OCI-LY3 (cell line): Measurements from ENCODE around the gene CYTH3.
"Not testable (repeated sequence)": the region's sequence is repeated elsewhere in the genome, so short reads cannot be mapped to it uniquely, and the experiment has no call there.

Experiments
- H2AFZ ChIP-seq: fragments of 200-600, 300-600 bp; shearing (Covaris generic); 2 replicates; pipeline ENCODE4 v1.6.0; 2014; ENCODE audit warnings: antibody characterized with exemption, low read depth, low read length
- H3K27ac ChIP-seq: fragments of 200-600, 300-600 bp; sonication (generic); 2 replicates; pipeline ENCODE4 v1.5.1; 2014; ENCODE audit warnings: mild to moderate bottlenecking, low read length, moderate library complexity, mixed read lengths
- H3K27me3 ChIP-seq: fragments of 200-600, 300-600 bp; sonication (generic); 2 replicates; pipeline ENCODE4 v1.6.1; 2014; ENCODE audit warnings: low read depth, low read length, mixed read lengths
- H3K36me3 ChIP-seq: fragments of 200-600, 300-600 bp; sonication (generic); replicated peaks from 2 replicates; pipeline ENCODE3; 2014; ENCODE audit warnings: low read depth, low read length, mixed read lengths
- H3K4me1 ChIP-seq: fragments of 300-600, 200-600 bp; sonication (generic); 2 replicates; pipeline ENCODE4 v1.6.1; 2014; ENCODE audit warnings: low read length, mixed read lengths
- H3K4me2 ChIP-seq: fragments of 200-600, 300-600 bp; sonication (generic); 2 replicates; pipeline ENCODE4 v1.6.1; 2014; ENCODE audit warnings: low read length, mixed read lengths
- H3K4me3 ChIP-seq: fragments of 300-600, 200-600 bp; sonication (generic); 2 replicates; pipeline ENCODE4 v1.5.1; 2014; ENCODE audit warnings: antibody characterized with exemption, mild to moderate bottlenecking, low read length, moderate library complexity
- H3K79me2 ChIP-seq: fragments of 300-600, 200-600 bp; shearing (Covaris generic); 2 replicates; pipeline ENCODE4 v1.6.1; 2014; ENCODE audit warnings: mild to moderate bottlenecking, low read length, mixed read lengths
- H3K9ac ChIP-seq: fragments of 300-600, 200-600 bp; shearing (Covaris generic); 2 replicates; pipeline ENCODE4 v1.6.0; 2014; ENCODE audit warnings: mild to moderate bottlenecking, low read length, moderate library complexity
- H3K9me3 ChIP-seq: fragments of 200-600, 300-600 bp; shearing (Covaris generic); 2 replicates; pipeline ENCODE4 v1.6.1; 2014; ENCODE audit warnings: low read length, mixed read lengths; ENCODE audit not compliant: insufficient read depth
- H4K20me1 ChIP-seq: fragments of 200-600, 300-600 bp; sonication (generic); 2 replicates; pipeline ENCODE4 v1.6.1; 2016; ENCODE audit warnings: low read length, mixed read lengths; ENCODE audit not compliant: insufficient read depth
- CTCF ChIP-seq: fragments of 200-600, 300-600 bp; sonication (generic); IDR thresholded peaks from 2 replicates; pipeline ENCODE4 v1.5.1; 2014; ENCODE audit warnings: antibody characterized with exemption, low read length, low read depth
- EZH2phosphoT487 ChIP-seq: fragments of 200-600 bp; shearing (Covaris generic); IDR thresholded peaks from 2 replicates; pipeline ENCODE4 v1.6.1; 2018; ENCODE audit warnings: antibody characterized with exemption, mixed run types, low read depth

The CYTH3 gene

DNA sequence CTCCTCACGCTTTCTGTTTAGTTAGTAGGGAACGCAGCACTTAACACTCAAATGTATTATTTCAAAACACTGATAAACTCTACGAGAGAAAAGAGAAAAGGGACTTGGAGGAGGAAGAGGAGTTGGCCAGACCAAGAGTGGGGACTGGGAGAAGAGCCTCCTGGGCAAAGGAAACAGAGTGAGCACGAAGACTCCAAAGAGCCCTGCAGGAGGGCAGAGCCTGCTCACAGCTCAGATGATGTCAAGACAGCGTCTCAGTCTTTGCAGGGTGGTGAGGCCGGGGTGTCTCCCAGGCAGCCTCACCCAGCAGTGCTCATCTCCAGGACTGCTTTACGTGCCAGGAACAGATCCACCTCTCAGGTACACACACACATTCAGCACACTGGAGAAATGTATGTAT is 41.2 kb downstream of the CYTH3 start:
- Histone ChIP-seq H3K9me3 (no peaks in the 10 kb centered on the region), H3K4me2 (no peak overlapping the region), H2AFZ (no peak overlapping the region), H3K79me2 (no peaks in the 10 kb centered on the region), H3K4me1 (peaks cover 4% of the 10 kb centered on the region; the same call in 1 of the 2 replicates), H4K20me1 (no peaks in the 10 kb centered on the region), H3K9ac (no peak overlapping the region), H3K27ac (no peak overlapping the region), H3K27me3 (peaks cover 14% of the 10 kb centered on the region; the same call in 1 of the 2 replicates), H3K4me3 (no peak overlapping the region), H3K36me3 (no peaks in the 10 kb centered on the region)
- TF ChIP-seq CTCF (no peak), EZH2phosphoT487 (no peak)

DNA sequence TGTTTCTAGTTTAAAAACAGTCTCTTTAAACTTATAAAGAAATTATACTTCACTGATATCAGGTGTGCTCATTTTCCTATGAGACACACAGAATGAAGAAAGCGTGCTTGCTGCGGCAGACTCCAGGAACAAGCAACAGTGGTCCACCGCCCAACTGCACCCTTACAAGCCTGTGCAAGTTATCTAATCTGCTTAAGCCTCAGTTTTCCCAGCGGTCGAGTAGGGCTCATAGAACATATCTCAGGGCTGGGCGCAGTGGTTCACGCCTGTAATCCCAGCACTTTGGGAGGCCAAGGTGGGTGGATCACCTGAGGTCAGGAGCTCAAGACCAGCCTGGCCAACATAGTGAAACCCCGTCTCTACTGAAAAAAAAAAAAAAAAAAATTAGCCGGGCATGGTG is 43.1 kb downstream of the CYTH3 start:
- H3K79me2 ChIP-seq, H4K20me1 ChIP-seq: not testable (repeated sequence)

GRCh38 chr7:6228361-6229229 is 43.8 kb downstream of the CYTH3 start:
- Histone ChIP-seq H3K9me3 (no peaks in the 10 kb centered on the region), H3K27me3 (peaks cover 14% of the 10 kb centered on the region; the same call in 1 of the 2 replicates), H3K9ac (no peak overlapping the region), H3K79me2 (no peaks in the 10 kb centered on the region), H3K27ac (no peak overlapping the region), H3K4me1 (peaks cover 4% of the 10 kb centered on the region; the same call in 1 of the 2 replicates), H2AFZ (no peak overlapping the region), H3K36me3 (no peaks in the 10 kb centered on the region), H4K20me1 (no peaks in the 10 kb centered on the region), H3K4me2 (peak overlapping the region; percentile 24; the same call in 1 of the 2 replicates), H3K4me3 (no peak overlapping the region)
- TF ChIP-seq EZH2phosphoT487 (no peak), CTCF (no peak)

More for the DNA sequence above, 43.1 kb downstream of the CYTH3 start:
- H3K4me2 ChIP-seq, H3K9ac ChIP-seq, H3K4me1 ChIP-seq, H3K4me3 ChIP-seq, H3K36me3 ChIP-seq, H3K9me3 ChIP-seq, H2AFZ ChIP-seq, H3K27ac ChIP-seq: not testable (repeated sequence)
- peaks cover 14% of the 10 kb centered on the region; the same call in 1 of the 2 replicates for H3K27me3 ChIP-seq

GRCh38 chr7:6227294-6227846 is 45.1 kb downstream of the CYTH3 start:
- no peak for TF ChIP-seq CTCF
- no peak for TF ChIP-seq EZH2phosphoT487
- no peak overlapping the region for H3K9ac ChIP-seq
- no peaks in the 10 kb centered on the region for H3K36me3 ChIP-seq
- H3K4me3 ChIP-seq, result no peak overlapping the region
- H4K20me1 ChIP-seq, result no peaks in the 10 kb centered on the region
- peaks cover 4% of the 10 kb centered on the region; the same call in 1 of the 2 replicates for H3K4me1 ChIP-seq
- no peak overlapping the region for H2AFZ ChIP-seq
- no peak overlapping the region for H3K27ac ChIP-seq
- H3K9me3 ChIP-seq, result no peaks in the 10 kb centered on the region
- H3K27me3 ChIP-seq, result peaks cover 14% of the 10 kb centered on the region; the same call in 1 of the 2 replicates
- H3K4me2 ChIP-seq, result no peak overlapping the region
- H3K79me2 ChIP-seq, result no peaks in the 10 kb centered on the region
